ENCODE results near the gene AGAP5.
"Not testable (repeated sequence)": the region's sequence is repeated elsewhere in the genome, so short reads cannot be mapped to it uniquely, and the experiment has no call there.

The AGAP5 gene

GRCh38 chr10:73697675-73698159 lies at the start of gene AGAP5:
Gene AGAP5, minus strand, starts transcription at chr10:73698109. Its CDS starts 354 bp downstream, at chr10:73697755.
- not testable (repeated sequence) for H3K4me3 ChIP-seq (ENCODE audit: low read length); H3K27ac ChIP-seq (ENCODE audit: low read length); H3K79me2 ChIP-seq (ENCODE audit: low read length); H3K4me1 ChIP-seq (ENCODE audit: low read length); H3K9me3 ChIP-seq (replicated peaks; ENCODE audit: insufficient read depth, low read length); H3K27me3 ChIP-seq (replicated peaks; ENCODE audit: insufficient read depth, low read length); H3K9ac ChIP-seq (ENCODE audit: low read length); DNase-seq; H3F3A ChIP-seq (ENCODE audit: insufficient read depth, low read length); H3K36me3 ChIP-seq (replicated peaks; ENCODE audit: insufficient read depth, low read length); H4K20me1 ChIP-seq (ENCODE audit: insufficient read depth, low read length); H3K4me2 ChIP-seq (ENCODE audit: low read depth, low read length); H2AFZ ChIP-seq (ENCODE audit: low read length); H3K9me2 ChIP-seq (replicated peaks; ENCODE audit: insufficient read depth, low read length)

GRCh38 chr10:73746721-73747120 lies 48.8 kb upstream of the AGAP5 start:
- Histone ChIP-seq H3F3A (ENCODE audit: insufficient read depth, low read length) (peaks cover 6% of the 10 kb centered on the region; the same call in 1 of the 2 replicates), H3K27ac (ENCODE audit: low read length) (no peak overlapping the region), H3K4me2 (ENCODE audit: low read depth, low read length) (no peak overlapping the region), H3K9me2 (replicated peaks; ENCODE audit: insufficient read depth, low read length) (no peaks in the 10 kb centered on the region), H2AFZ (ENCODE audit: low read length) (no peak overlapping the region), H3K27me3 (replicated peaks; ENCODE audit: insufficient read depth, low read length) (no peaks in the 10 kb centered on the region), H3K9me3 (replicated peaks; ENCODE audit: insufficient read depth, low read length) (no peaks in the 10 kb centered on the region), H3K79me2 (ENCODE audit: low read length) (peaks cover 93% of the 10 kb centered on the region), H3K4me1 (ENCODE audit: low read length) (peaks cover 21% of the 10 kb centered on the region), H4K20me1 (ENCODE audit: insufficient read depth, low read length) (0 out of 2 replicates have a peak, but pooled peaks cover 3% of the 10 kb centered on the region), H3K4me3 (ENCODE audit: low read length) (no peak overlapping the region), H3K36me3 (replicated peaks; ENCODE audit: insufficient read depth, low read length) (peaks cover 6% of the 10 kb centered on the region; the same call in 1 of the 2 replicates), H3K9ac (ENCODE audit: low read length) (no peak overlapping the region)
- TF ChIP-seq EZH2phosphoT487 (IDR thresholded peaks at IDR 0.05; ENCODE audit: low read length) = no peak
- TF ChIP-seq EZH2 (optimal IDR thresholded peaks at IDR 0.05; ENCODE audit: low read depth, low read length) = no peak
- TF ChIP-seq CTCF (IDR thresholded peaks at IDR 0.05; ENCODE audit: low read length) = no peak
- no peak for DNase-seq

GRCh38 chr10:73744664-73744975 lies 46.7 kb upstream of the AGAP5 start:
- no peaks in the 10 kb centered on the region for H3K27me3 ChIP-seq (replicated peaks; ENCODE audit: insufficient read depth, low read length)
- H3K4me2 ChIP-seq (ENCODE audit: low read depth, low read length) = peak overlapping the region; percentile 83
- no peaks in the 10 kb centered on the region for H3K9me2 ChIP-seq (replicated peaks; ENCODE audit: insufficient read depth, low read length)
- TF ChIP-seq EZH2phosphoT487 (IDR thresholded peaks at IDR 0.05; ENCODE audit: low read length) (no peak), CTCF (IDR thresholded peaks at IDR 0.05; ENCODE audit: low read length) (no peak), EZH2 (optimal IDR thresholded peaks at IDR 0.05; ENCODE audit: low read depth, low read length) (no peak)
- peaks cover 3% of the 10 kb centered on the region; the same call in 1 of the 2 replicates for H3K36me3 ChIP-seq (replicated peaks; ENCODE audit: insufficient read depth, low read length)
- H3K79me2 ChIP-seq (ENCODE audit: low read length) = peaks cover 75% of the 10 kb centered on the region
- H3K4me1 ChIP-seq (ENCODE audit: low read length) = peaks cover 21% of the 10 kb centered on the region
- peak overlapping the region; percentile 62 for H2AFZ ChIP-seq (ENCODE audit: low read length)
- H3K9ac ChIP-seq (ENCODE audit: low read length) = peak overlapping the region; percentile 87
- H3K9me3 ChIP-seq (replicated peaks; ENCODE audit: insufficient read depth, low read length) = no peaks in the 10 kb centered on the region
- peak overlapping the region; percentile 71; the same call in 1 of the 2 replicates for H3K27ac ChIP-seq (ENCODE audit: low read length)
- 0 out of 2 replicates have a peak, but pooled peaks cover 3% of the 10 kb centered on the region for H4K20me1 ChIP-seq (ENCODE audit: insufficient read depth, low read length)
- peak overlapping the region; percentile 84 for H3K4me3 ChIP-seq (ENCODE audit: low read length)
- peak; percentile 58 for DNase-seq
- peaks cover 6% of the 10 kb centered on the region; the same call in 1 of the 2 replicates for H3F3A ChIP-seq (ENCODE audit: insufficient read depth, low read length)

- H3K4me2 ChIP-seq (ENCODE audit: low read depth, low read length) = peak within 1 kb of the TSS; percentile 94
- no peak for TF ChIP-seq EZH2 (optimal IDR thresholded peaks at IDR 0.05; ENCODE audit: low read depth, low read length)
- no peak for TF ChIP-seq CTCF (IDR thresholded peaks at IDR 0.05; ENCODE audit: low read length)
- TF ChIP-seq EZH2phosphoT487 (IDR thresholded peaks at IDR 0.05; ENCODE audit: low read length) = no peak
- peaks cover 6% of the 10 kb centered on the region; the same call in 1 of the 2 replicates for H3F3A ChIP-seq (ENCODE audit: insufficient read depth, low read length)
- peak within 1 kb of the TSS; percentile 62 for H2AFZ ChIP-seq (ENCODE audit: low read length)
- H3K9ac ChIP-seq (ENCODE audit: low read length) = peak within 1 kb of the TSS; percentile 87
- no peaks in the 10 kb centered on the region for H3K27me3 ChIP-seq (replicated peaks; ENCODE audit: insufficient read depth, low read length)
- peaks cover 69% of the 10 kb centered on the region for H3K79me2 ChIP-seq (ENCODE audit: low read length)
- H3K4me1 ChIP-seq (ENCODE audit: low read length) = peaks cover 21% of the 10 kb centered on the region
- 0 out of 2 replicates have a peak, but pooled peaks cover 1% of the 10 kb centered on the region for H4K20me1 ChIP-seq (ENCODE audit: insufficient read depth, low read length)
- H3K36me3 ChIP-seq (replicated peaks; ENCODE audit: insufficient read depth, low read length) = peaks cover 3% of the 10 kb centered on the region; the same call in 1 of the 2 replicates
- peak within 1 kb of the TSS; percentile 84 for H3K4me3 ChIP-seq (ENCODE audit: low read length)
- H3K9me3 ChIP-seq (replicated peaks; ENCODE audit: insufficient read depth, low read length) = no peaks in the 10 kb centered on the region
- peak; percentile 94 for DNase-seq
- peak within 1 kb of the TSS; percentile 71 for H3K27ac ChIP-seq (ENCODE audit: low read length)
- no peaks in the 10 kb centered on the region for H3K9me2 ChIP-seq (replicated peaks; ENCODE audit: insufficient read depth, low read length)
These were observed 46.2 kb upstream of the AGAP5 start, which contains the start of gene SEC24C for GRCh38 chr10:73743905-73744663. Gene SEC24C, plus strand, starts transcription at chr10:73744372. Its CDS starts 2,461 bp downstream, at chr10:73746833.

Data from MM.1S (cell line).